HepG2 (cell line): Measurements from ENCODE around the gene TAF11L3. TPM values are rescaled to one million over a fixed set of nuclear protein-coding genes. Genes with fewer than 3 reads are reported as not detected.

Experiments used
- ATAC-seq: fragments of 200-7000 bp; cut with Tn5 transposase; 3 replicates; pipeline ENCODE4 v1.9.1; 2020; ENCODE audit warnings: mild to moderate bottlenecking, moderate library complexity
- BruUV-seq: library from RNA; stranded (reverse); fragments of 400-500 nt; replicated peaks from 2 replicates; lab custom pipeline; 2021; lab: Mats Ljungman, UMichigan
- CTCF ChIA-PET: fragments of 300-600 bp; formaldehyde crosslinking; extraction: SDS; loops from one replicate; lab custom pipeline; 2021; ENCODE audit warnings: low total read pairs, inconsistent platforms, low intra/inter-chr PET ratio; lab: Yijun Ruan, JAX
- POLR2A ChIA-PET: fragments of 350-600 bp; sonication (Branson Sonifier 250); formaldehyde crosslinking; loops from one replicate; lab custom pipeline; 2020; ENCODE audit warnings: antibody characterized with exemption, inconsistent platforms; lab: Yijun Ruan, JAX
- DNase-seq: peaks from one replicate; pipeline ENCODE4 v3.0.0-alpha.2; 2015; ENCODE audit warnings: low spot score
- FAIRE-seq: peaks from 3 replicates; lab custom pipeline; 2011; peaks lifted over from hg19 to GRCh38; lab: Jason Lieb, UNC
- H2AFZ ChIP-seq: one replicate; pipeline ENCODE4 v1.6.1; 2011; ENCODE audit warnings: low read length, inconsistent platforms
- H3K27ac ChIP-seq: fragments of 300-600 bp; 3 replicates; pipeline ENCODE4 v1.8.0; 2011; ENCODE audit warnings: mixed run types, mild to moderate bottlenecking, mixed read lengths, low read length, inconsistent platforms; ENCODE audit not compliant: insufficient read depth; ENCODE audit errors: extremely low read length
- H3K27me3 ChIP-seq, 2 experiments: fragments of 200-600 bp in 1 of 2; 2 replicates in 1 of 2; 3 replicates in 1 of 2; pipeline versions ENCODE4 v1.6.0 to v1.8.0; 2011; ENCODE audit warnings: low read length in 2 of 2, mild to moderate bottlenecking in 2 of 2, moderate library complexity in 2 of 2, inconsistent platforms in 1 of 2; ENCODE audit not compliant: insufficient read depth in 2 of 2, control insufficient read depth in 1 of 2
- H3K36me3 ChIP-seq, 2 experiments: fragments of 200-600 bp in 1 of 2; replicated peaks in 1 of 2; 2 replicates in 1 of 2; 3 replicates in 1 of 2; pipeline versions ENCODE4 v1.5.1 to v1.8.0; 2011; ENCODE audit warnings: low read length in 2 of 2, inconsistent platforms in 1 of 2; ENCODE audit not compliant: insufficient read depth in 2 of 2, control insufficient read depth in 1 of 2
- H3K4me1 ChIP-seq: 2 replicates; pipeline ENCODE4 v1.5.1; 2012; ENCODE audit warnings: low read length, inconsistent platforms; ENCODE audit not compliant: insufficient read depth
- H3K4me2 ChIP-seq: 2 replicates; pipeline ENCODE4 v1.6.0; 2011; ENCODE audit warnings: low read depth, low read length, inconsistent platforms
- H3K4me3 ChIP-seq, 3 experiments: fragments of 200-600 bp in 1 of 3; sonication (generic), shearing (Covaris generic) in 1 of 3; replicated peaks in 1 of 3; 2 replicates each; pipeline ENCODE4 v1.5.1; 2011 to 2016; ENCODE audit warnings: low read length in 3 of 3, inconsistent platforms in 2 of 3, low read depth in 2 of 3, mild to moderate bottlenecking in 2 of 3, control low read depth in 1 of 3, mixed read lengths in 1 of 3; ENCODE audit not compliant: insufficient read depth in 1 of 3
- H3K79me2 ChIP-seq: one replicate; pipeline ENCODE4 v1.6.1; 2011; ENCODE audit warnings: low read length, inconsistent platforms; ENCODE audit not compliant: insufficient read depth
- H3K9ac ChIP-seq: 2 replicates; pipeline ENCODE4 v1.6.0; 2011; ENCODE audit warnings: mild to moderate bottlenecking, low read depth, low read length, inconsistent platforms; ENCODE audit not compliant: insufficient read depth
- H3K9me3 ChIP-seq: 2 replicates; pipeline ENCODE4 v1.5.1; 2012; ENCODE audit warnings: mild to moderate bottlenecking, low read length
- H4K20me1 ChIP-seq: 2 replicates; pipeline ENCODE4 v1.6.0; 2011; ENCODE audit warnings: inconsistent platforms, mild to moderate bottlenecking, low read length, moderate library complexity; ENCODE audit not compliant: insufficient read depth
- BCLAF1 ChIP-seq: fragments of 450-650 bp; IDR thresholded peaks from 2 replicates; pipeline ENCODE4 v1.6.1; 2017; ENCODE audit warnings: mild to moderate bottlenecking
- CHD2 ChIP-seq: IDR thresholded peaks from 2 replicates; pipeline ENCODE4 v1.6.1; 2011; ENCODE audit warnings: low read depth, low read length, improper control_type of control experiment
- FIP1L1 ChIP-seq: fragments of 200-400 bp; formaldehyde crosslinking; IDR thresholded peaks from 2 replicates; pipeline ENCODE4 v1.6.1; 2018; ENCODE audit warnings: low read depth, mild to moderate bottlenecking, low read length, moderate library complexity, borderline replicate concordance; ENCODE audit not compliant: insufficient read depth
- IKZF4 ChIP-seq: sonication (generic); formaldehyde crosslinking; IDR thresholded peaks from 2 replicates; pipeline ENCODE4 v1.5.1; 2020; ENCODE audit warnings: borderline replicate concordance, mild to moderate bottlenecking, low read depth, missing genetic modification reagents; ENCODE audit errors: not compliant biosample characterization
- JUNB ChIP-seq: sonication (generic); formaldehyde crosslinking; IDR thresholded peaks from 2 replicates; pipeline ENCODE4 v1.8.0; 2022; ENCODE audit warnings: missing genetic modification reagents, mild to moderate bottlenecking, borderline replicate concordance
- LCORL ChIP-seq, 2 experiments: fragments of 450-650 bp in 1 of 2; sonication (generic) in 1 of 2; formaldehyde crosslinking in 1 of 2; IDR thresholded peaks; 2 replicates each; pipeline versions ENCODE4 v1.5.0 to v1.6.1; 2017 to 2020; ENCODE audit warnings: antibody characterized with exemption in 1 of 2, missing genetic modification reagents in 1 of 2
- LRRFIP1 ChIP-seq: sonication (generic); formaldehyde crosslinking; conservative IDR thresholded peaks from 2 replicates; pipeline ENCODE4 v1.4.0; 2020; ENCODE audit warnings: missing genetic modification reagents
- PREB ChIP-seq: sonication (generic); formaldehyde crosslinking; IDR thresholded peaks from 2 replicates; pipeline ENCODE4 v1.4.0; 2020; ENCODE audit warnings: missing genetic modification reagents
- RARA ChIP-seq: IDR thresholded peaks from 2 replicates; pipeline ENCODE4 v1.6.1; 2016; ENCODE audit warnings: missing genetic modification reagents, missing compliant biosample characterization
- SRSF1 ChIP-seq: fragments of 200-400 bp; formaldehyde crosslinking; optimal IDR thresholded peaks from 2 replicates; pipeline ENCODE3; 2017; ENCODE audit warnings: mild to moderate bottlenecking, low read depth, low read length, moderate library complexity
- TMF1 ChIP-seq: sonication (generic); formaldehyde crosslinking; IDR thresholded peaks from 2 replicates; pipeline ENCODE4 v1.8.1; 2022; ENCODE audit warnings: low read depth, missing genetic modification reagents
- ZBTB25 ChIP-seq: IDR thresholded peaks from 2 replicates; pipeline ENCODE4 v1.6.1; 2018; ENCODE audit warnings: missing genetic modification reagents
- ZBTB44 ChIP-seq: sonication (generic); formaldehyde crosslinking; IDR thresholded peaks from 2 replicates; pipeline ENCODE4 v1.4.0; 2020; ENCODE audit warnings: missing genetic modification reagents
- ZNF12 ChIP-seq: sonication (generic); formaldehyde crosslinking; IDR thresholded peaks from 2 replicates; pipeline ENCODE4 v1.5.0; 2020; ENCODE audit warnings: missing genetic modification reagents
- ZNF264 ChIP-seq: sonication (generic); formaldehyde crosslinking; IDR thresholded peaks from 2 replicates; pipeline ENCODE4 v1.4.0; 2020; ENCODE audit warnings: missing genetic modification reagents
- ZNF629 ChIP-seq: sonication (generic); formaldehyde crosslinking; conservative IDR thresholded peaks from 2 replicates; pipeline ENCODE4 v1.5.0; 2020; ENCODE audit warnings: missing genetic modification reagents
- WGBS: methylation state at CpG from one replicate; pipeline ENCODE4 v1.1.6; 2017; ENCODE audit warnings: low lambda C conversion rate; 5-methylcytosine and 5-hydroxymethylcytosine counted together
- in situ Hi-C: cut with HindIII; loops from 2 replicates; pipeline ENCODE4 v1.10.0; 2017; ENCODE audit warnings: low pct_unique_long_range_greater_than_20kb; ENCODE audit not compliant: extremely low pct_ligation_motif_present
- intact Hi-C: fragments of 100-400 bp; cut with micrococcal nuclease; formaldehyde crosslinking; loops from one replicate; pipeline ENCODE4 v1.10.0; 2022; ENCODE audit not compliant: unreplicated experiment
- polyA plus RNA-seq, 8 experiments: library from polyadenylated mRNA; depleted of rRNA in 3 of 8; stranded (reverse) in 7 of 8; unstranded in 1 of 8; fragments of >200 nt; fragmentation: Illumina TruSeq in 4 of 8; extraction: Trizol in 4 of 8; gene quantifications; 2 replicates each; pipeline versions ENCODE4 v1.2.1 to v1.2.3, GENCODE V29; 2011 to 2016; ENCODE audit warnings: low read depth in 4 of 8, missing spikeins in 1 of 8, mixed read lengths in 1 of 8; ENCODE audit not compliant: insufficient read depth in 1 of 8
- total RNA-seq, 5 experiments: library from RNA; depleted of rRNA; stranded (reverse); fragments of >200 nt; fragmentation: Illumina TruSeq; extraction: Trizol; gene quantifications; 2 replicates each; pipeline ENCODE4 v1.2.3, GENCODE V29; 2016; ENCODE audit warnings: low read depth in 1 of 5

Gene TAF11L3
- total and polyA plus RNA-seq, 2 of the 13 experiments (the other 11 are each of a cell fraction or from before 2014, with no cell fraction given): not detected

GRCh38 chr5:17481378-17481777 is 36.8 kb upstream of the TAF11L3 start:
- no peaks in the 10 kb centered on the region for H3K36me3 ChIP-seq
- ChIA-PET CTCF (no interaction called here), POLR2A (no interaction called here)
- H3K4me1 ChIP-seq: no peaks in the 10 kb centered on the region
- WGBS: 22% methylated on average over 4 of the region's 4 CpGs
- no peaks in the 10 kb centered on the region; a peak in 1 of 5 replicates for H3K27me3 ChIP-seq
- FAIRE-seq (no peak), ATAC-seq (no peak), DNase-seq (no peak)
- in situ Hi-C loops: no loop called here
- BruUV-seq: no TSS peak
- H3K27ac ChIP-seq: no peak overlapping the region
- H2AFZ ChIP-seq: no peak overlapping the region
- H4K20me1 ChIP-seq: no peaks in the 10 kb centered on the region
- H3K79me2 ChIP-seq: no peaks in the 10 kb centered on the region
- no peak overlapping the region for H3K4me2 ChIP-seq
- H3K9me3 ChIP-seq: no peaks in the 10 kb centered on the region
- intact Hi-C loops: no loop called here
- no peak overlapping the region for H3K4me3 ChIP-seq
- H3K9ac ChIP-seq: no peak overlapping the region
- TF ChIP-seq ZBTB25 (CRISPR knock-in tag) (no peak), TMF1 (CRISPR knock-in tag) (no peak), ZNF629 (CRISPR knock-in tag) (no peak), ZNF264 (CRISPR knock-in tag) (no peak), SRSF1 (no peak), LRRFIP1 (CRISPR knock-in tag) (no peak), IKZF4 (CRISPR knock-in tag) (no peak), RARA (CRISPR knock-in tag) (no peak), ZNF12 (CRISPR knock-in tag) (no peak), PREB (CRISPR knock-in tag) (no peak), JUNB (no peak), BCLAF1 (no peak), CHD2 (no peak), ZBTB44 (CRISPR knock-in tag) (no peak), FIP1L1 (no peak), LCORL (IDR thresholded peaks at IDR 0.05) (no peak), LCORL (CRISPR knock-in tag; IDR thresholded peaks at IDR 0.05) (no peak)
